ENCODE results near the gene KLK8.

Gene KLK8

DNA sequence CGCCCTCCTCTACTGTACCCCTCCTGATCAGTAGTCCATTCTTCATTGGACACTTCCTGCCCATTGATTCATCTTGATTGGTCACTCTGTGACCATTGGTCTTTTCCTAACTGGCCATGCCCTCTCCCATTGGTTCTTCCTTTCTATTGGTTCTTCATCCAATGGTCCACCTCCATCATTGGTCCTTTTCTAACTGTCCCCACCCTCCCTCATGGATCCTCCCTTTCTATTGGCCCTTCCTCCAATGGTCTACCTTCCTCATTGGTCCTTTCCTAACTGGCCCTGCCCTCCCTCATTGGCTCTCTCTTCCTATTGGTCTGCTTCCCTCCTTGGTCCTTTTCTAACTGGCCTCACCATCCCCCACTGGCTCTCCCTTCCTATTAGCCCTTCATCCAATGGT is 39.2 kb downstream of the KLK8 start:
- no peak for TF ChIP-seq CTCF (IDR thresholded peaks at IDR 0.05; ENCODE audit: control insufficient read depth, insufficient read depth, low read depth, low read length, missing control alignments)
- no peak overlapping the region for H3K4me3 ChIP-seq (ENCODE audit: control insufficient read depth, low read depth, low read length)
- DNase-seq (ENCODE audit: low read depth), result no peak

DNA sequence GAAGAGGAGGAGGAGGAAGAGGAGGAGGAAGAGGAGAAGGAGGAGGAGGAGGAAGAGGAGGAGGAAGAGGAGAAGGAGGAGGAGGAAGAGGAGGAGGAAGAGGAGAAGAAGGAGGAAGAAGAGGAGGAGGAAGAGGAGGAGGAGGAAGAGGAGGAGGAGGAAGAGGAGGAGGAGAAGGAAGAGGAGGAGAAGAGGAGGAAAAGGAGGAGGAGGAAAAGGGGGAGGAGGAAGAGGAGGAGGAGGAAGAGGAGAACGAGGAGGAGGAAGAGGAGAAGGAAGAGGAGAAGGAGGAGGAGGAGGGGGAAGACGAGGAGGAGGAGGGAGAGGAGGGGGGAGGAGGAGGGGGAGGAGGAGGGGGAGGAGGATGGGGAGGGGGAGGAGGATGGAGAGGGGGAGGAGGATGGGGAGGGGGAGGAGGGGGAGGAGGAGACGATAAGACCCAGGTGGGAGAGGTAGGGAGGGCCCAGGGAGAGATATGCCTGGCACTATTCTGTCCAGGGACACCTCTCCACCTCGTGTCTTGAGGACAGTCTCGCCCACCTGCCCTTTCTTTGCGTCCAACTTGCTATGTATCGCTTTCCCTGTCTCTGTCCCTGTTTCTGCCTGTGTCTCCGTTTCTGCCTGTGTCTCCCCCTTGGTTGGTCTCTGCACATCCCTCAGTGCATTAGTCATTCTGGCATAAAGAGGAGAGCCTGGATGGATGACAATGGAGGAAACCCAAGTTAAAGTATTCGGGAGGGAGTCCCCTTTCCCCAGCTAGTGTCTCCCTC is 41.5 kb downstream of the KLK8 start:
- TF ChIP-seq CTCF (IDR thresholded peaks at IDR 0.05; ENCODE audit: control insufficient read depth, insufficient read depth, low read depth, low read length, missing control alignments), result no peak
- no peak overlapping the region for H3K4me3 ChIP-seq (ENCODE audit: control insufficient read depth, low read depth, low read length)

DNA sequence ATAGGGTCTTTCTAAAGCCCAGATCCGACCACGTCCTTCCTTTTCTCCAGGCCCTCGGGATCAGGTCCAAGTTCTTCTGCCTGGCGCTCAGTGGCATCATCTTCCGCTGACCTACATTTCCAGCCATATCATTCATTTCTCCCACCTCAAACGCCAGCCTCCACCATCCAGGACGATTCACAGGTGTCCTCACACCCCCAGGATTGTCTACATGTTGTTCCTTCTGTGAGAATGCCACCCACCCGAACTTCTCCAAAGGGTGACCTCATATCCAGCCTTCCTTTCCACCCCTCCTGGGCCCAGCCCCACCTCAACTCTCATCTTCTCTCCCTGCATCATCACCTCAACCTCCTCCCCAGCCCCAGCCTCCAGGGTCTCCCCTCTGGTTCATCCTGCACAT is 43.8 kb downstream of the KLK8 start:
- DNase-seq (ENCODE audit: low read depth), result no peak
- TF ChIP-seq CTCF (IDR thresholded peaks at IDR 0.05; ENCODE audit: control insufficient read depth, insufficient read depth, low read depth, low read length, missing control alignments), result no peak

More for the DNA sequence above, 41.5 kb downstream of the KLK8 start:
- DNase-seq (ENCODE audit: low read depth), result no peak

DNA sequence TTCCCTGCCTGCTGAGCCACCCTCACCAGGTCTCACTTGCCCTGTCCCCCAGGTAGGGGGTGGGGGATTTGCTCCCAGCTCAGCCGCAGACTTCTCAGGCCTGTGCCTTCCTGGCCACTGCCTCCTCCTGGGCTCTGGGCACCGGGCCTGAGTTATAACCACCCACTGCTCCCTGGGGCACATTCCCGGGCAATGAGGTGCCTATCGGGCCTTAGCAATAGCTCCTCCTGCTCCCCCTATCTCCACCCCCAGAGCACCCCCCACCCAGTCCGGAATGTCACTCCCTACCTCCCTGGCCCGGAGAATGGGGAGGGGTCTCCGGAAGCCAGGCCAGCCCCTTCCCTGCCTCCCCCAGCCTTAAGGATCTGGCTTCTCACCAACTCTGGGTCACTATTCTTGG is 48.5 kb downstream of the KLK8 start, which contains the start of gene KLK5:
Gene KLK5 (minus strand): TSS at position 129 of the 400 bp plus-strand sequence. CDS start 381 bp downstream, outside the sequence.
- TF ChIP-seq CTCF (IDR thresholded peaks at IDR 0.05; ENCODE audit: control insufficient read depth, insufficient read depth, low read depth, low read length, missing control alignments), result no peak
- no peak within 1 kb of the TSS for H3K4me3 ChIP-seq (ENCODE audit: control insufficient read depth, low read depth, low read length)
- no peak for DNase-seq (ENCODE audit: low read depth)

More for the DNA sequence above, 43.8 kb downstream of the KLK8 start:
- H3K4me3 ChIP-seq (ENCODE audit: control insufficient read depth, low read depth, low read length), result no peak overlapping the region

DNA sequence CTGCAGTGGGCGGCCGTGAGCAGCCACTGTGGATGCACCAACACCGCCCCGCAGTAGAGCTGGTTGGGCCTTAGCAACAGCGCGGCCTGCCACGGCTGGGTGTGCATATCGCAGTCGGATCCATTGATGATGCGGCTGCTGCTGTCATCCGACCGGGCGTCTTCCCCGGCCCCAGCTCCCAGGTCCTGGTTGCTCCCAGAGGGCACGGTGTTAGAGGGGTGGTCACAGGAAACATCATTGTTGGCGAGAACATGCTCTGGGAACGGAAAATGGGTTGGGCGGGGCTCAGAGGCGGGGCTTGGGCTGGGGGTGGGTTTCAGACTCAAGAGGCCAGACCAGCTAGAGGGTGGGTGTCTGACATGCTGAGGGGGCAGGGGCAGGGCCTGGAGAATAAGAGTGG is 51.5 kb downstream of the KLK8 start:
- no peak overlapping the region for H3K4me3 ChIP-seq (ENCODE audit: control insufficient read depth, low read depth, low read length)
- TF ChIP-seq CTCF (IDR thresholded peaks at IDR 0.05; ENCODE audit: control insufficient read depth, insufficient read depth, low read depth, low read length, missing control alignments), result no peak
- DNase-seq (ENCODE audit: low read depth), result no peak

DNA sequence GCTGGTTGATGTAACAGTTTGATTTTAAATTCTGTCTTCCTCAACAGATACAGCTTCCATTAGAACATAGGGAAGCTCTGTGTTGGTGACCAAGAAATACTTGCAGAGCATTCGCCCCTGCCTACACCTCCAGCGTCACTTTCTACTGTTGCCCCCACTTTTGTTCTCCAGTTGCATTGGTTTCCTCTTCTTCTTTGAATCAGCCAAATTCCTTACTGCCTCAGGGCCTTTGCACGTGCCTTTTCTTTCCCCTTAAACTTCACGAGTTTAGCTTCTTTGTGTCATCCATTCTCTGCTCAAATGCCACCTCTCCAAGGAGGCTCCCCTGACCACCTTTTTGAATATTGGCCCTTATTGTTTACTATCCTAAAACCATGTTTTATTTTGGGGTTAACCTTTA is 54.3 kb downstream of the KLK8 start:
- H3K4me3 ChIP-seq (ENCODE audit: control insufficient read depth, low read depth, low read length), result no peak overlapping the region
- no peak for DNase-seq (ENCODE audit: low read depth)
- TF ChIP-seq CTCF (IDR thresholded peaks at IDR 0.05; ENCODE audit: control insufficient read depth, insufficient read depth, low read depth, low read length, missing control alignments), result no peak
